ENCODE data around the gene CPM.

The CPM gene

GRCh38 chr12:68959143-68959858 is 26.3 kb upstream of the CPM start:
- in situ Hi-C loops (cut with HindIII; ENCODE audit: low pct_ligation_motif_present, low pct_unique_long_range_greater_than_20kb, low sequenced_read_pairs): no loop called here
- no peak for DNase-seq

GRCh38 chr12:68958322-68958721 is 25.4 kb upstream of the CPM start:
- in situ Hi-C loops (cut with HindIII; ENCODE audit: low pct_ligation_motif_present, low pct_unique_long_range_greater_than_20kb, low sequenced_read_pairs): no loop called here
- DNase-seq: no peak

- in situ Hi-C loops (cut with HindIII; ENCODE audit: low pct_ligation_motif_present, low pct_unique_long_range_greater_than_20kb, low sequenced_read_pairs): no loop called here
- DNase-seq: no peak
Observed at GRCh38 chr12:68957273-68957672, 24.3 kb upstream of the CPM start.

GRCh38 chr12:68956466-68956865 is 23.5 kb upstream of the CPM start:
- DNase-seq: no peak
- in situ Hi-C loops (cut with HindIII; ENCODE audit: low pct_ligation_motif_present, low pct_unique_long_range_greater_than_20kb, low sequenced_read_pairs): no loop called here

- DNase-seq: no peak
- in situ Hi-C loops (cut with HindIII; ENCODE audit: low pct_ligation_motif_present, low pct_unique_long_range_greater_than_20kb, low sequenced_read_pairs): no loop called here
Observed at GRCh38 chr12:68954811-68955210, 21.8 kb upstream of the CPM start.

- DNase-seq: no peak
- in situ Hi-C loops (cut with HindIII; ENCODE audit: low pct_ligation_motif_present, low pct_unique_long_range_greater_than_20kb, low sequenced_read_pairs): no loop called here
Observed at GRCh38 chr12:68953536-68953935, 20.6 kb upstream of the CPM start.

- no peak for DNase-seq
- in situ Hi-C loops (cut with HindIII; ENCODE audit: low pct_ligation_motif_present, low pct_unique_long_range_greater_than_20kb, low sequenced_read_pairs): no loop called here
Observed at GRCh38 chr12:68951652-68952051, 18.7 kb upstream of the CPM start.

- in situ Hi-C loops (cut with HindIII; ENCODE audit: low pct_ligation_motif_present, low pct_unique_long_range_greater_than_20kb, low sequenced_read_pairs): no loop called here
- DNase-seq: no peak
Observed at GRCh38 chr12:68950511-68950910, 17.5 kb upstream of the CPM start.

GRCh38 chr12:68945255-68945654 is 12.3 kb upstream of the CPM start:
- in situ Hi-C loops (cut with HindIII; ENCODE audit: low pct_ligation_motif_present, low pct_unique_long_range_greater_than_20kb, low sequenced_read_pairs): no loop called here
- no peak for DNase-seq

GRCh38 chr12:68944296-68945076 is 11.5 kb upstream of the CPM start:
- in situ Hi-C loops (cut with HindIII; ENCODE audit: low pct_ligation_motif_present, low pct_unique_long_range_greater_than_20kb, low sequenced_read_pairs): no loop called here
- no peak for DNase-seq

- DNase-seq: no peak
- in situ Hi-C loops (cut with HindIII; ENCODE audit: low pct_ligation_motif_present, low pct_unique_long_range_greater_than_20kb, low sequenced_read_pairs): no loop called here
Observed at GRCh38 chr12:68943848-68944247, 10.9 kb upstream of the CPM start.

- in situ Hi-C loops (cut with HindIII; ENCODE audit: low pct_ligation_motif_present, low pct_unique_long_range_greater_than_20kb, low sequenced_read_pairs): no loop called here
Observed at GRCh38 chr12:68940731-68941130, 7.8 kb upstream of the CPM start.

GRCh38 chr12:68939505-68939904 is 6.5 kb upstream of the CPM start:
- in situ Hi-C loops (cut with HindIII; ENCODE audit: low pct_ligation_motif_present, low pct_unique_long_range_greater_than_20kb, low sequenced_read_pairs): no loop called here
- no peak for DNase-seq

More at GRCh38 chr12:68940731-68941130, 7.8 kb upstream of the CPM start:
- no peak for DNase-seq

- in situ Hi-C loops (cut with HindIII; ENCODE audit: low pct_ligation_motif_present, low pct_unique_long_range_greater_than_20kb, low sequenced_read_pairs): no loop called here
- DNase-seq: no peak
Observed at GRCh38 chr12:68934392-68934791, 1.4 kb upstream of the CPM start.

- peak; percentile 44 for DNase-seq
- in situ Hi-C loops (cut with HindIII; ENCODE audit: low pct_ligation_motif_present, low pct_unique_long_range_greater_than_20kb, low sequenced_read_pairs): no loop called here
Observed at GRCh38 chr12:68932128-68932960, 627 bp downstream of the CPM start.

GRCh38 chr12:68930178-68930577 is 2.8 kb downstream of the CPM start:
- DNase-seq: no peak
- in situ Hi-C loops (cut with HindIII; ENCODE audit: low pct_ligation_motif_present, low pct_unique_long_range_greater_than_20kb, low sequenced_read_pairs): no loop called here

- DNase-seq: no peak
- in situ Hi-C loops (cut with HindIII; ENCODE audit: low pct_ligation_motif_present, low pct_unique_long_range_greater_than_20kb, low sequenced_read_pairs): no loop called here
Observed at GRCh38 chr12:68924546-68924945, 8.4 kb downstream of the CPM start.

GRCh38 chr12:68919581-68920239 is 13.3 kb downstream of the CPM start:
- DNase-seq: no peak
- in situ Hi-C loops (cut with HindIII; ENCODE audit: low pct_ligation_motif_present, low pct_unique_long_range_greater_than_20kb, low sequenced_read_pairs): no loop called here

GRCh38 chr12:68918960-68919359 is 14.0 kb downstream of the CPM start:
- in situ Hi-C loops (cut with HindIII; ENCODE audit: low pct_ligation_motif_present, low pct_unique_long_range_greater_than_20kb, low sequenced_read_pairs): no loop called here
- DNase-seq: no peak
